ENCODE measurements around the gene TNNI3.

TNNI3 gene

DNA sequence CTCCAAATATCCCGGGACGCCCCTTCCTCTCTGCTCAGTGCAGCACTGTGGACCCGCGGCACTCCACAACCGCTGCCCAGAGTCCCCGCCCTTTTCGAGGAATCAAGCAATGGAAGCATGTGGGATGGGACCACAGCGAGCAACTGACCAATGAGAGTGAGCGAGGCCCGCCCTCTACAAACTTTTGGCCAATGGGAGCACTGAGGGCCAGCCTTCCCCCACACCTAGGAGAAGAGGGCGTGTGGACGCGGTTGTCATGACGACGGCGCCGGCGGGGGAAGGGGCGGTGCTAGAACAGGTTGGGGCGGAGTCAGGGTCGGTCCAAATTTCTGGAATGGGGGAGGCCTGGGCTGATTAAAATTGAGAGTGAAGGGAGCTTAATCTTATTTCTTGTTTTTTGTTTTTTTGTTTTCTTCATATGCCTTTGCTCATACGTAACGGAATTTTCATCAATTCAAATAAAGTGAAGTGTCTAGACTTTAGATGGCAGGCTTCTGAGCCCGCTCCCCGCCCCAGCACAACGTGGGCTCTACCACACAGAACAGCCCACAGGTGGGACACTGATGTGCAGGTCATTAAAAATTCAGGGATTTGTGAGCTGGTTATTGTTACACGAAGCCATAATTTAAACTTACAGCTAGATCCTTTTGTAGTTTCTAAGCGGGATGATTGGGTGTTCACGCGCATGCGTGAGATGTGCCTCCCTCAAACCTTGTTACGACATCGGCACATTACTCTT lies 9.2 kb upstream of the TNNI3 start, which contains the start of gene DNAAF3:
Gene DNAAF3, minus strand, starts transcription at position 84 of the 739 bp plus-strand sequence. CDS start 200 bp downstream, outside the sequence.
- TF ChIP-seq MYC (IDR thresholded peaks at IDR 0.05; ENCODE audit: low read depth, low read length), result no peak
- TF ChIP-seq, protein P1, sequence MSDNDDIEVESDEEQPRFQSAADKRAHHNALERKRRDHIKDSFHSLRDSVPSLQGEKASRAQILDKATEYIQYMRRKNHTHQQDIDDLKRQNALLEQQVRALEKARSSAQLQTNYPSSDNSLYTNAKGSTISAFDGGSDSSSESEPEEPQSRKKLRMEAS (IDR thresholded peaks at IDR 0.05; ENCODE audit: low read depth, low read length), result peak; percentile 13; the same call in 1 of the 2 replicates
- peak; percentile 95 for DNase-seq (ENCODE audit: low read depth)
- peak within 1 kb of the TSS; percentile 44 for H3K4me3 ChIP-seq (ENCODE audit: low read depth, low read length)

DNA sequence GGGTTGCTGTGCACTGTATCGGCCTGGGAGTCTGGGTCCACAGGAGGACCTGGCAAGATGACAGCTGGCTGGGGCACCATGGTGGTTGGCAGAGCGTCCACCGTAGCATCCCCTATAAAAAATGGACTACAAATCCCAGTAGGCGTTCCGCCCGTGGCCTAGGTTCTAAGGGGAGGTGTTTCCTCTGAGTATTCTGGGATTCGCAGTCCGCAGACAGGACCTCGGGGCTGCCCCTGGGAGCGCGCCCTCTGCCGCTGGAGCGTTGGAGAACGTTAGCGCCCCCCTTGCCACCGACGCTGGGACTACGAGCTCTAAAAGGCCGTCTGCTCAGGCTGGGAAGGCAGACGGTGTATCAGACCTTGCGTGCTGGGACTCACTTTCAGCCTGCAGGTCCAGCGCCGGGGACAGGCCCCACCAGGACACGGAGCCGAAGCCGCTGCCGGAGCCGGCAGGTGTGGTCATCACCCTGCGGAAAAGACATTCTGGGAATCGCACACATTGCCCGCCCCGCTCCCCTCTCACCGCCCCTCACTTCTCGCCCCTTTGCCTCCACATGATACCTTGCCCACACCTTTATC lies 8.5 kb upstream of the TNNI3 start:
- TF ChIP-seq, protein P1 (IDR thresholded peaks at IDR 0.05; ENCODE audit: low read depth, low read length), result no peak
- no peak; the same call in 1 of the 2 replicates for TF ChIP-seq MYC (IDR thresholded peaks at IDR 0.05; ENCODE audit: low read depth, low read length)
- TF ChIP-seq, protein P2, sequence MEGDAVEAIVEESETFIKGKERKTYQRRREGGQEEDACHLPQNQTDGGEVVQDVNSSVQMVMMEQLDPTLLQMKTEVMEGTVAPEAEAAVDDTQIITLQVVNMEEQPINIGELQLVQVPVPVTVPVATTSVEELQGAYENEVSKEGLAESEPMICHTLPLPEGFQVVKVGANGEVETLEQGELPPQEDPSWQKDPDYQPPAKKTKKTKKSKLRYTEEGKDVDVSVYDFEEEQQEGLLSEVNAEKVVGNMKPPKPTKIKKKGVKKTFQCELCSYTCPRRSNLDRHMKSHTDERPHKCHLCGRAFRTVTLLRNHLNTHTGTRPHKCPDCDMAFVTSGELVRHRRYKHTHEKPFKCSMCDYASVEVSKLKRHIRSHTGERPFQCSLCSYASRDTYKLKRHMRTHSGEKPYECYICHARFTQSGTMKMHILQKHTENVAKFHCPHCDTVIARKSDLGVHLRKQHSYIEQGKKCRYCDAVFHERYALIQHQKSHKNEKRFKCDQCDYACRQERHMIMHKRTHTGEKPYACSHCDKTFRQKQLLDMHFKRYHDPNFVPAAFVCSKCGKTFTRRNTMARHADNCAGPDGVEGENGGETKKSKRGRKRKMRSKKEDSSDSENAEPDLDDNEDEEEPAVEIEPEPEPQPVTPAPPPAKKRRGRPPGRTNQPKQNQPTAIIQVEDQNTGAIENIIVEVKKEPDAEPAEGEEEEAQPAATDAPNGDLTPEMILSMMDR (IDR thresholded peaks at IDR 0.05; ENCODE audit: low read depth, low read length), result peak; percentile 66
- no peak for TF ChIP-seq POLR2A (IDR thresholded peaks at IDR 0.05; ENCODE audit: extremely low read depth, insufficient read length)
- peak; percentile 88 for DNase-seq (ENCODE audit: low read depth)
- H3K4me3 ChIP-seq (ENCODE audit: low read depth, low read length), result peak overlapping the region; percentile 44

DNA sequence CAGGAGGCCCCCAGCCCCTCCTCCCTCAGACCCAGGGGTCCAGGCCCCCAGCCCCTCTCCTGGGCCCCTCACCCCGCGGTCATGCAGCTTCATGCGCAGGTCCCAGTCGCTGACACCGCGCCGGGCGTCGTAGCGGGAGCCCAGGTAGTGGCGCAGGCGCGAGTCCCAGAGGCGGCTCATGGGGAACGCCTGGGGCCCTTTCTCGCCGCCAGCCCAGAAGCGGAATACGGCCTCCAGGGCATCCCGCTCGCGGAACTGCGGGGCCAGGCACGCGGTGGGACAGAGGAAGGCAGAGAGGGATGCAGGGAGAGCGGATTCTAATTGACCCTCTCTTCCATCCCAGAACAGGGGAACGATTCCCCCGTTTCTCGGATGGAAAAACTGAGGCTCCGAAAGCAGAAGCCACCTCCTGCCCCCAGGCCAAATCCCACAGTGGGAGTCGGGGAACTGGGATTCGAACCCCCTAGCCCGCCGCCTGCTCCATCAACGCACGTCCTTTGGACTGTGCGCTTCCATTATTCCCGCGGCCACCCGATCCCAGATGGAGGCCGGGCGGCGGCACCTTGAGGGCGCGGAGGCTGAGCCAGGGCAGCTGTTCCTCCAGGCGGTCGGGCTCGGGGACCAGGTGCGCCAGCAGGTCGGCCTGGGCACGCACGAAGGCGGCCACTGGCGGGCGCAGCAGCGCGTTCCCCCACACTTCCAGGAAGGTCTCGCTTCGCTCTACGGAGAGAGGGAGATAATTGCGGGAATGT lies 4.2 kb upstream of the TNNI3 start:
- TF ChIP-seq POLR2A (IDR thresholded peaks at IDR 0.05; ENCODE audit: extremely low read depth, insufficient read length), result no peak
- TF ChIP-seq, protein P2 (IDR thresholded peaks at IDR 0.05; ENCODE audit: low read depth, low read length), result no peak
- TF ChIP-seq, protein P1 (IDR thresholded peaks at IDR 0.05; ENCODE audit: low read depth, low read length), result no peak
- TF ChIP-seq MYC (IDR thresholded peaks at IDR 0.05; ENCODE audit: low read depth, low read length), result no peak
- H3K4me3 ChIP-seq (ENCODE audit: low read depth, low read length), result no peak overlapping the region
- DNase-seq (ENCODE audit: low read depth), result no peak

DNA sequence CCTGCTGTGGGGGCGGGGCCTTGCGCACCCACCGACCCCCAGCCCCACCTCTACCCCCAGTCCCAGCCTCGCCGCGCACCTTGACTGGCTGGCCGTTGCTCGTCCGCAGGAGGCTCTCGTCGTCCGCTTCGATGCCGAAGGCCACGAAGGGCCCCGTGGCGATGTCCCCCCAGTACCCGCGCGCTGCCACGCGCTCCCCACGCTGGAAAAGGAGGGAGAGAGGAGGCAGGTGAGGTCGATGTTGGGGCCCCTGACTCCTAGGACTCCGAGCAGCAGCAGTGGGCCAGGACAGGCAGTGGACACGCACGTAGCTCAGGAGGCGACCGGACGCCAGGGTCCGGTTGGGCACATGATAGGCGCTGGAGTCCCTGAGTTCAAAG lies 3.4 kb upstream of the TNNI3 start:
- TF ChIP-seq, protein P1 (IDR thresholded peaks at IDR 0.05; ENCODE audit: low read depth, low read length), result no peak
- TF ChIP-seq, protein P2 (IDR thresholded peaks at IDR 0.05; ENCODE audit: low read depth, low read length), result no peak
- TF ChIP-seq MYC (IDR thresholded peaks at IDR 0.05; ENCODE audit: low read depth, low read length) (no peak), POLR2A (IDR thresholded peaks at IDR 0.05; ENCODE audit: extremely low read depth, insufficient read length) (no peak)
- H3K4me3 ChIP-seq (ENCODE audit: low read depth, low read length), result no peak overlapping the region
- DNase-seq (ENCODE audit: low read depth), result no peak

DNA sequence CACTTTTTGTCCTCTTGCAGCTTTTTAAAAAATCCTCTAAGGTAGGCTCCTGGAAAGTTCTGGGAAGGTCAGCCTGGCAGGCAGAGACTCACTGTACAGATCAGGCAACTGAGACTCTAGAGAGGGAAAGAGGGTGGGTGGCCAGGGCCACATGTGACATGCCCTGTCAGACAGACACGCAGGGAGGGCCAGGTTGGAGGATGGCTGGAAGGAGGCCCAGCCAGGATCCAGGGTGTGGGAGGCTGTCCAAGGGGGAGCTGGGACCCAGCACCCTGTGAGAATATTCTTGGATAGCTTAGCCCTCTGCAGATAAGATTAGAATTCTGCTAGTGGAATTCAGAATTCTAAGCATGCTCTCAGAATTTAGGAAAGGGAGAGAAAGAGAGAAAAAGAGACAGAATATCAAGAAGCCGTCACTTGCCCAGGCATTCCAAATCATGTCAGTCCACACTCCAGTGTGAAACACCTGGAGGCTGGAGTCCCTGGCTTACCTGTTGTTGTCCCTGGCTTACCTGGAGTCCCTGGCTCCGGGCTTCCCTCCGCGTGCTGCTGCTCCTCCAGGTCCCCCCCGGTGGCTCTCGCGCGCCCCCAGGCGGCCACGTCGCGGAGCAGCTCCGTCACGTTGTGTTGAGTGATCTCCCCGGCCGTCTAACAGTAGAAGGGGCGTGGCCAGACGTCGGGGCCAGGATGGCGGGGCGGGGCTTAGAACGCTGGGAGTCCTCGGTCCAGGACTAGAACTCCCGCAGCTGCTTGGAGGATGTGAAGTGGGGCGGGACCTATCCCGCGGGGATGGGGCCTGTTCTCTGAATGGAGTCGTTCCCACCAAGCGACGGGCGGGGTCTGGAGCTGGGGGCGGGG lies 2.8 kb upstream of the TNNI3 start:
- TF ChIP-seq POLR2A (IDR thresholded peaks at IDR 0.05; ENCODE audit: extremely low read depth, insufficient read length) (no peak), MYC (IDR thresholded peaks at IDR 0.05; ENCODE audit: low read depth, low read length) (peak; percentile 66)
- TF ChIP-seq, protein P2 (IDR thresholded peaks at IDR 0.05; ENCODE audit: low read depth, low read length), result peak; percentile 57
- TF ChIP-seq, protein P1 (IDR thresholded peaks at IDR 0.05; ENCODE audit: low read depth, low read length), result peak; percentile 68
- H3K4me3 ChIP-seq (ENCODE audit: low read depth, low read length), result no peak overlapping the region
- DNase-seq (ENCODE audit: low read depth), result peak; percentile 80

All from NB4 (cell line).